ENCODE data around the gene SYT17.
"Not testable (repeated sequence)": the region's sequence is repeated elsewhere in the genome, so short reads cannot be mapped to it uniquely, and the experiment has no call there.

The SYT17 gene

GRCh38 chr16:19174478-19174877 is 6.4 kb downstream of the SYT17 start:
- DNase-seq, result no peak

- no peak for DNase-seq
These were observed 7.6 kb downstream of the SYT17 start for GRCh38 chr16:19175492-19176262.

GRCh38 chr16:19177111-19177739 is 9.2 kb downstream of the SYT17 start:
- no peak for DNase-seq

- DNase-seq, result peak; percentile 23
These were observed 11.8 kb downstream of the SYT17 start for GRCh38 chr16:19179546-19180490.

GRCh38 chr16:19180741-19181140 is 12.7 kb downstream of the SYT17 start:
- DNase-seq, result no peak

GRCh38 chr16:19182481-19182880 is 14.4 kb downstream of the SYT17 start:
- no peak for DNase-seq

- no peak for DNase-seq
These were observed 15.1 kb downstream of the SYT17 start for GRCh38 chr16:19183187-19183586.

GRCh38 chr16:19184823-19185509 is 16.9 kb downstream of the SYT17 start:
- no peak for DNase-seq

- DNase-seq, result no peak
These were observed 17.4 kb downstream of the SYT17 start for GRCh38 chr16:19185510-19185851.

GRCh38 chr16:19186408-19186807 is 18.4 kb downstream of the SYT17 start:
- DNase-seq, result no peak

GRCh38 chr16:19187961-19188360 is 19.9 kb downstream of the SYT17 start:
- DNase-seq, result not testable (repeated sequence)

GRCh38 chr16:19188406-19188805 is 20.4 kb downstream of the SYT17 start:
- no peak for DNase-seq

GRCh38 chr16:19192865-19193264 is 24.8 kb downstream of the SYT17 start:
- no peak for DNase-seq

- no peak for DNase-seq
These were observed 28.8 kb downstream of the SYT17 start for GRCh38 chr16:19196871-19197270.

GRCh38 chr16:19203374-19203966 is 35.4 kb downstream of the SYT17 start:
- DNase-seq, result no peak

- no peak for DNase-seq
These were observed 42.4 kb downstream of the SYT17 start for GRCh38 chr16:19210280-19210924.

- no peak for DNase-seq
These were observed 42.9 kb downstream of the SYT17 start for GRCh38 chr16:19210968-19211367.

- no peak for DNase-seq
These were observed 44.0 kb downstream of the SYT17 start for GRCh38 chr16:19212059-19212458.

GRCh38 chr16:19213885-19214284 is 45.8 kb downstream of the SYT17 start:
- DNase-seq, result no peak

- no peak for DNase-seq
These were observed 47.7 kb downstream of the SYT17 start for GRCh38 chr16:19215705-19216104.

GRCh38 chr16:19218581-19218980 is 50.5 kb downstream of the SYT17 start:
- no peak for DNase-seq

- no peak for DNase-seq
These were observed 51.8 kb downstream of the SYT17 start for GRCh38 chr16:19219836-19220235.

Data from stimulated activated CD4-positive, alpha-beta T cell treated with anti-CD3 and anti-CD28 coated beads, Interleukin-4, amount 100 ng/mL, for 1 hour (primary cell).